K562 (cell line): Measurements from ENCODE around the gene TNFRSF6B. TPM values are rescaled to one million over a fixed set of nuclear protein-coding genes. Genes with fewer than 3 reads are reported as not detected.

ENCODE experiments used
- BHLHE40 ChIP-seq: IDR thresholded peaks from 2 replicates; pipeline ENCODE4 v1.6.1; 2011; ENCODE audit warnings: low read length, improper control_type of control experiment
- CC2D1A ChIP-seq: fragments of 450-650 bp; IDR thresholded peaks from 2 replicates; pipeline ENCODE4 v1.6.1; 2017; ENCODE audit warnings: mild to moderate bottlenecking
- CREBBP ChIP-seq: IDR thresholded peaks from one replicate; pipeline ENCODE4 v1.6.1; 2012; ENCODE audit warnings: low read depth, mild to moderate bottlenecking, control low read depth, inconsistent platforms, low read length
- DEAF1 ChIP-seq: fragments of 450-650 bp; formaldehyde crosslinking; IDR thresholded peaks from 2 replicates; pipeline ENCODE4 v1.4.0; 2020; ENCODE audit warnings: mild to moderate bottlenecking, moderate library complexity
- ELK1 ChIP-seq: sonication (generic); formaldehyde crosslinking; IDR thresholded peaks from 2 replicates; pipeline ENCODE4 v1.8.1; 2022; ENCODE audit warnings: missing genetic modification reagents
- ELK3 ChIP-seq: fragments of 450-650 bp; formaldehyde crosslinking; IDR thresholded peaks from 2 replicates; pipeline ENCODE4 v1.4.0; 2020; ENCODE audit warnings: mild to moderate bottlenecking
- HNRNPK ChIP-seq: fragments of 200-400 bp; formaldehyde crosslinking; IDR thresholded peaks from one replicate; pipeline ENCODE4 v1.6.1; 2018; ENCODE audit warnings: mild to moderate bottlenecking, low read depth, low read length; ENCODE audit not compliant: poor library complexity, severe bottlenecking
- IFI16 ChIP-seq: fragments of 250-450 bp; sonication (Bioruptor Pico); IDR thresholded peaks from 2 replicates; pipeline ENCODE4 v2.1.2; 2022; ENCODE audit warnings: mild to moderate bottlenecking, inconsistent platforms
- LEF1 ChIP-seq: fragments of 450-650 bp; IDR thresholded peaks from 2 replicates; pipeline ENCODE4 v1.6.1; 2016; ENCODE audit warnings: mild to moderate bottlenecking
- MCM7 ChIP-seq, 2 experiments: fragments of 450-650 bp; IDR thresholded peaks; 2 replicates each; pipeline ENCODE4 v1.6.1; 2016 to 2018
- NFIX ChIP-seq: fragments of 250-450 bp; sonication (Bioruptor Pico); IDR thresholded peaks from 2 replicates; pipeline ENCODE4 v1.4.0; 2020; ENCODE audit warnings: low read depth, mild to moderate bottlenecking, moderate library complexity
- OTX1 ChIP-seq: fragments of 450-650 bp; formaldehyde crosslinking; IDR thresholded peaks from 2 replicates; pipeline ENCODE4 v1.4.0; 2022; ENCODE audit warnings: mild to moderate bottlenecking
- RBFOX2 ChIP-seq: fragments of 200-400 bp; formaldehyde crosslinking; IDR thresholded peaks from 2 replicates; pipeline ENCODE4 v1.6.1; 2017; ENCODE audit warnings: low read depth, mild to moderate bottlenecking, low read length, moderate library complexity
- SIN3A ChIP-seq, 2 experiments: fragments of 150-350 bp in 1 of 2; IDR thresholded peaks; 2 replicates each; pipeline ENCODE4 v1.6.1; 2011 to 2016; ENCODE audit warnings: borderline replicate concordance in 2 of 2, low read depth in 2 of 2, low read length in 2 of 2, mild to moderate bottlenecking in 2 of 2, moderate library complexity in 2 of 2; ENCODE audit not compliant: control insufficient read depth in 1 of 2
- STAT5A ChIP-seq: IDR thresholded peaks from 2 replicates; pipeline ENCODE4 v1.6.1; 2012; ENCODE audit warnings: low read length, inconsistent platforms, borderline replicate concordance
- ZC3H4 ChIP-seq: sonication (generic); formaldehyde crosslinking; IDR thresholded peaks from 2 replicates; pipeline ENCODE4 v1.9.0; 2021; ENCODE audit warnings: missing genetic modification reagents, borderline replicate concordance
- ZFP36 ChIP-seq: fragments of 150-350 bp; IDR thresholded peaks from 2 replicates; pipeline ENCODE4 v1.6.1; 2018; ENCODE audit warnings: low read length, low read depth; ENCODE audit not compliant: partially characterized antibody
- ZNF146 ChIP-seq: IDR thresholded peaks from one replicate; pipeline ENCODE4 v1.6.1; 2018; ENCODE audit warnings: missing compliant biosample characterization; ENCODE audit not compliant: unreplicated experiment
- ZNF174 ChIP-seq: fragments of 250-450 bp; sonication (Bioruptor Pico); IDR thresholded peaks from 2 replicates; pipeline ENCODE4 v1.4.0; 2020; ENCODE audit warnings: mild to moderate bottlenecking
- ZNF398 ChIP-seq: fragments of 250-450 bp; sonication (Bioruptor Pico); IDR thresholded peaks from 2 replicates; pipeline ENCODE4 v1.8.0; 2021; ENCODE audit warnings: moderate library complexity, mild to moderate bottlenecking, inconsistent platforms
- ZNF699 ChIP-seq: fragments of 250-450 bp; sonication (Bioruptor Pico); IDR thresholded peaks from 2 replicates; pipeline ENCODE4 v1.8.0; 2021; ENCODE audit warnings: mild to moderate bottlenecking, moderate library complexity; ENCODE audit not compliant: insufficient replicate concordance
- ZNF79 ChIP-seq: fragments of 250-450 bp; sonication (Bioruptor Pico); IDR thresholded peaks from 2 replicates; pipeline ENCODE4 v1.4.0; 2020; ENCODE audit warnings: low read depth, mild to moderate bottlenecking, moderate library complexity
- polyA plus RNA-seq, 8 experiments: library from polyadenylated mRNA; depleted of rRNA in 4 of 8; stranded (reverse) in 5 of 8; unstranded in 3 of 8; fragments of >200 nt; fragmentation: Nextera tagmentation in 2 of 8; fragmentation: Illumina TruSeq in 1 of 8; extraction: Ambion mirVana in 2 of 8; extraction: Trizol in 1 of 8; gene quantifications; 2 replicates each; pipeline versions ENCODE4 v1.2.1 to v1.2.3, GENCODE V29; 2011 to 2014; ENCODE audit warnings: inconsistent platforms in 1 of 8, missing spikeins in 1 of 8
- total RNA-seq, 7 experiments: library from RNA; depleted of rRNA in 6 of 7; stranded (reverse); fragments of >200 nt in 6 of 7; fragmentation: Illumina TruSeq in 2 of 7; extraction: Trizol in 2 of 7; gene quantifications; 2 replicates each; pipeline versions ENCODE4 v1.2.1 to v1.2.3, GENCODE V29; 2011 to 2021; ENCODE audit warnings: low replicate concordance in 1 of 7

TNFRSF6B gene
- total and polyA plus RNA-seq, 9 of the 15 experiments (the other 6 are each of a cell fraction or from before 2014, with no cell fraction given), result 0.10 to 3.5 (median 0.32) TPM; not detected in 6

GRCh38 chr20:63707558-63708300, 11.3 kb downstream of the TNFRSF6B start, which contains the start of the genes ARFRP1 and ZGPAT (continued):
- TF ChIP-seq ZNF398, result no peak
- peak; percentile 89 for TF ChIP-seq RBFOX2
- no peak for TF ChIP-seq ZNF146 (CRISPR knock-in tag)
- TF ChIP-seq MCM7 (IDR thresholded peaks at IDR 0.05), result no peak
- TF ChIP-seq STAT5A, result no peak
- no peak for TF ChIP-seq NFIX (CRISPR knock-in tag)
- no peak for TF ChIP-seq ELK3 (CRISPR knock-in tag)
- no peak for TF ChIP-seq HNRNPK
- no peak; the same call in 1 of the 2 replicates for TF ChIP-seq ELK1
- TF ChIP-seq LEF1, result no peak
- no peak for TF ChIP-seq CREBBP
- no peak for TF ChIP-seq ZNF699
- TF ChIP-seq IFI16 (CRISPR knock-in tag), result no peak
- TF ChIP-seq ZC3H4, result no peak
- TF ChIP-seq DEAF1 (CRISPR knock-in tag), result no peak
- TF ChIP-seq SIN3A (IDR thresholded peaks at IDR 0.05; ENCODE audit: borderline replicate concordance in 2 of 2, control insufficient read depth in 1 of 2, low read depth in 2 of 2, low read length in 2 of 2), result peak; percentile 72 to 79; a peak in 2 of 4 replicates
- no peak for TF ChIP-seq OTX1 (CRISPR knock-in tag)
- 0 out of 2 replicates have a peak, but pooled peaks have one; percentile 12 for TF ChIP-seq ZNF174 (CRISPR knock-in tag)
- no peak for TF ChIP-seq CC2D1A
- no peak for TF ChIP-seq BHLHE40
- no peak for TF ChIP-seq ZFP36
- no peak for TF ChIP-seq ZNF79 (CRISPR knock-in tag)
